Spleen (tissue), 11 donors: ENCODE results near the gene PODXL2. TPM values are rescaled to one million over a fixed set of nuclear protein-coding genes. Genes with fewer than 3 reads are reported as not detected.

Experiments
- DNase-seq: peaks from one replicate; pipeline ENCODE4 v3.0.0-alpha.2; 2020
- H3K27ac ChIP-seq, 8 donors: fragments of 200-600 bp; sonication (generic) in 7 of 8; 1 replicate in 4 of 8; 2 replicates in 4 of 8; pipeline versions ENCODE4 v1.5.0 to v1.8.0; 2016 to 2021; ENCODE audit warnings: inconsistent platforms in 4 of 8, mild to moderate bottlenecking in 4 of 8, moderate library complexity in 1 of 8
- H3K27me3 ChIP-seq, 7 donors: fragments of 200-600 bp; sonication (generic) in 6 of 7; replicated peaks in 1 of 7; 1 replicate in 4 of 7; 2 replicates in 3 of 7; pipeline versions ENCODE4 v1.5.0 to v1.8.0; 2016 to 2021; ENCODE audit warnings: inconsistent platforms in 3 of 7, mild to moderate bottlenecking in 1 of 7
- H3K36me3 ChIP-seq, 6 donors: fragments of 200-600 bp; sonication (generic) in 5 of 6; 1 replicate in 4 of 6; 2 replicates in 2 of 6; pipeline versions ENCODE4 v1.5.0 to v1.8.0; 2016 to 2021; ENCODE audit warnings: inconsistent platforms in 2 of 6
- H3K4me1 ChIP-seq, 6 donors: fragments of 200-600 bp; sonication (generic) in 5 of 6; 1 replicate in 3 of 6; 2 replicates in 3 of 6; pipeline versions ENCODE4 v1.5.0 to v1.8.0; 2016 to 2021; ENCODE audit warnings: inconsistent platforms in 3 of 6
- H3K4me3 ChIP-seq, 8 donors: fragments of 200-600 bp; sonication (generic) in 7 of 8; 1 replicate in 4 of 8; 2 replicates in 4 of 8; pipeline versions ENCODE4 v1.5.0 to v1.8.0; 2016 to 2021; ENCODE audit warnings: inconsistent platforms in 4 of 8, mild to moderate bottlenecking in 4 of 8, moderate library complexity in 2 of 8
- H3K9me3 ChIP-seq, 8 donors: fragments of 200-600 bp; sonication (generic) in 7 of 8; 1 replicate in 4 of 8; 2 replicates in 4 of 8; pipeline versions ENCODE4 v1.5.0 to v1.8.0; 2016 to 2021; ENCODE audit warnings: inconsistent platforms in 4 of 8
- POLR2A ChIP-seq, 3 donors: fragments of 450-650 bp; IDR thresholded peaks; one replicate each; pipeline ENCODE4 v1.5.1; 2017; ENCODE audit warnings: antibody characterized with exemption in 3 of 3, mild to moderate bottlenecking in 1 of 3
- POLR2AphosphoS5 ChIP-seq, 3 donors: sonication (generic); formaldehyde crosslinking; IDR thresholded peaks; one replicate each; pipeline ENCODE4 v1.5.1; 2017; ENCODE audit warnings: antibody characterized with exemption in 3 of 3
- WGBS, 5 donors: extraction: QIAGEN DNeasy Blood & Tissue Kit in 3 of 5; methylation state at CpG; one replicate each; pipeline versions ENCODE4 v1.1.5 to v1.1.7; 2013 to 2018; 5-methylcytosine and 5-hydroxymethylcytosine counted together
- intact Hi-C: fragments of 100-400 bp; cut with DNase I; formaldehyde crosslinking; loops from one replicate; pipeline ENCODE4 v1.15.0; 2023; ENCODE audit warnings: low total_unique reads
- polyA plus RNA-seq, 3 donors: library from polyadenylated mRNA; stranded (reverse); fragments of 200-250 nt; gene quantifications; one replicate each; pipeline ENCODE4 v1.2.1, GENCODE V29; 2013
- total RNA-seq, 7 donors: library from RNA; depleted of rRNA in 3 of 7; stranded (reverse); fragments of >200 nt in 3 of 7; fragmentation: NEBNext Ultra II Directional in 4 of 7; extraction: Animal tissue kit (Norgen Biotek cat#: 25700) in 4 of 7; gene quantifications; one replicate each; pipeline versions ENCODE4 v1.1.0 to v1.2.1, GENCODE V29; 2016 to 2021
- TF ChIP-seq, protein P1 (sequence below), 11 experiments: fragments of 200-600 bp in 7 of 11; fragments of 450-650 bp in 4 of 11; sonication (generic) in 4 of 11; IDR thresholded peaks in 8 of 11; conservative IDR thresholded peaks in 3 of 11; 1 replicate in 7 of 11; 2 replicates in 4 of 11; pipeline versions ENCODE4 v1.4.0 to v1.8.0; 2016 to 2021; ENCODE audit warnings: antibody characterized with exemption in 11 of 11, inconsistent platforms in 4 of 11, mild to moderate bottlenecking in 1 of 11
- donor health status: healthy with polysubstance abuse.
- donor health status: DM: no; HTN: no; CAD: no; lungs with moderate emphysema.
- donor health status: DM: no; HTN: no; CAD: no.
- donor health status: Bipolar disorder and iron deficiency.
- donor health status: healthy.
- donor health status: DM: no; HTN: no; CAD: no.
- donor health status: DM: yes; HTN: yes; CAD: no.

The PODXL2 gene
- total and polyA plus RNA-seq, 10 donors: 0.77 to 3.1 (median 2.4) TPM

DNA sequence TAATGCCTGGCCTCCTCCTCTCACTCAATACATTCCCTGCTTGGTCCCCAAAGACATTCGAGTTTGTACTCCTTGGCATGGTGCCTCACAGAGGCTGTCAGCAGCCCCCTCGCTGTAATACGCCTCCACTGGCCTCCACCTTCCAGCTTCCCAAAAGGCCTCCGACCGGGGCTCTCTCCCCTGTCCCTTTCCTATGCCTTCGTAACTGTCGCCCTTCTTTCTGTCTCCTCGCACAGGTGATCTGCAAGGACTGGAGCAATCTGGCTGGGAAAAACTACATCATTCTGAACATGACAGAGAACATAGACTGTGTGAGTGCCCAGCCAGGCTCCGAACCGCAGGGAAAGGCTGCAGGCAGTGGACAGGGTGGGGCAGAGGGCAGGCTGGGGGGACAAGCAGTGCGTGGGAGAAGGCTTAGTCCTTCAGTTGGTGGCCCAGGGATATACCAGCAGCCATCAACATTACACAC, 33.0 kb downstream of the PODXL2 start:
- WGBS, 5 donors: 90 to 93% (median 92%) methylated on average over 11 of the region's 11 CpGs
- Histone ChIP-seq H3K27ac (no peak overlapping the region), H3K27me3 (no peaks in the 10 kb centered on the region), H3K4me3 (no peak overlapping the region), H3K9me3 (no peaks in the 10 kb centered on the region), H3K4me1 (no peaks in the 10 kb centered on the region), H3K36me3 (no peaks in the 10 kb centered on the region)
- intact Hi-C loops: no loop called here
- no peak for DNase-seq
- TF ChIP-seq POLR2AphosphoS5 (IDR thresholded peaks at IDR 0.05): no peak
- TF ChIP-seq POLR2A (IDR thresholded peaks at IDR 0.05): no peak
- TF ChIP-seq, protein P1, sequence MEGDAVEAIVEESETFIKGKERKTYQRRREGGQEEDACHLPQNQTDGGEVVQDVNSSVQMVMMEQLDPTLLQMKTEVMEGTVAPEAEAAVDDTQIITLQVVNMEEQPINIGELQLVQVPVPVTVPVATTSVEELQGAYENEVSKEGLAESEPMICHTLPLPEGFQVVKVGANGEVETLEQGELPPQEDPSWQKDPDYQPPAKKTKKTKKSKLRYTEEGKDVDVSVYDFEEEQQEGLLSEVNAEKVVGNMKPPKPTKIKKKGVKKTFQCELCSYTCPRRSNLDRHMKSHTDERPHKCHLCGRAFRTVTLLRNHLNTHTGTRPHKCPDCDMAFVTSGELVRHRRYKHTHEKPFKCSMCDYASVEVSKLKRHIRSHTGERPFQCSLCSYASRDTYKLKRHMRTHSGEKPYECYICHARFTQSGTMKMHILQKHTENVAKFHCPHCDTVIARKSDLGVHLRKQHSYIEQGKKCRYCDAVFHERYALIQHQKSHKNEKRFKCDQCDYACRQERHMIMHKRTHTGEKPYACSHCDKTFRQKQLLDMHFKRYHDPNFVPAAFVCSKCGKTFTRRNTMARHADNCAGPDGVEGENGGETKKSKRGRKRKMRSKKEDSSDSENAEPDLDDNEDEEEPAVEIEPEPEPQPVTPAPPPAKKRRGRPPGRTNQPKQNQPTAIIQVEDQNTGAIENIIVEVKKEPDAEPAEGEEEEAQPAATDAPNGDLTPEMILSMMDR (IDR thresholded peaks at IDR 0.05 in 8 of 11, conservative IDR thresholded peaks at IDR 0.05 in 3 of 11): no peak

DNA sequence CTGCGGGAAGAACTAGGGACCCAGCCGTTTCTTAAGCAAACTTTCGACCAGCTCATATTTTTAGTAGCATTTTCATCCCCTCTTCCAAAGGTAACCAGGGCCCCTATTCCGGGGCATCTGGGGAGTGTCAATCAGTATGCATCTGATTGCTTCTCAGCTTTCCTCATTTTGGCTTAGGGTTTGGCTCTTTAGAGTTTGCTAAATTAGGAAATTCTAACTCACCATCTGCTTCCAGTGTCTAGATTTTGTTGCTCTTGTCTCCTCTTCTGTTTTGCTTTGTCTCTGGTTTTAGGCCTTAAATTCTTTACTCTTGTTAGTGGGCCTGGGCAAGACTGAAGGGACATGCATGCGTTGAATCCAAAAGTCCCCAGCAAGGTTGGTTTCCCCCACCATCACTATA, 34.2 kb downstream of the PODXL2 start:
- no peak for DNase-seq

DNA sequence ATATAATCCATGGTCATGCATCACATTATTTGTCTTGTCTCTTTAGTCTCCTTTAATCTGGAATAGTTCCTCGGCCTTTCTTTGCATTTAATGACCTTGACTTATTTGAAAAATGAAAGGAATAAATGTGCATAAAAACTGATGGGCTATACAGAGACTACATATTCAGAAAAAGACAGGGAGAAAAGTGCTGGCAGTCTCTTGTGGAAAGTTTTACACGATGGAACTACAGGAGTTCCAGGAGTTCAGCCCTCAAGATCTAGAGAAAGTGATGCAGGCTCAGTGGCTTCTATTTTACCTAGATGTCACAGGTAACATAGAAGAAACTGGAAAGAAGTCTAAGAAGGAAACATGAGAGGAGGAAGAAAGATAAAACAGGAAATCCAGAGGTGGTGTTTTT, 36.2 kb downstream of the PODXL2 start:
- Histone ChIP-seq H3K27ac (no peak overlapping the region), H3K4me3 (no peak overlapping the region), H3K36me3 (no peaks in the 10 kb centered on the region), H3K9me3 (no peaks in the 10 kb centered on the region), H3K27me3 (no peaks in the 10 kb centered on the region), H3K4me1 (no peaks in the 10 kb centered on the region)
- TF ChIP-seq, protein P1 (IDR thresholded peaks at IDR 0.05 in 8 of 11, conservative IDR thresholded peaks at IDR 0.05 in 3 of 11): no peak
- TF ChIP-seq POLR2A (IDR thresholded peaks at IDR 0.05) (no peak), POLR2AphosphoS5 (IDR thresholded peaks at IDR 0.05) (no peak)
- DNase-seq: no peak
- WGBS, 5 donors: 84 to 93% (median 88%) methylated on average over 2 of the region's 2 CpGs
- intact Hi-C loops: no loop called here

More for the DNA sequence above, 34.2 kb downstream of the PODXL2 start:
- no peaks in the 10 kb centered on the region for H3K36me3 ChIP-seq
- intact Hi-C loops: no loop called here
- H3K27ac ChIP-seq: no peak overlapping the region
- no peak overlapping the region for H3K4me3 ChIP-seq
- TF ChIP-seq, protein P1 (IDR thresholded peaks at IDR 0.05 in 8 of 11, conservative IDR thresholded peaks at IDR 0.05 in 3 of 11): no peak
- TF ChIP-seq POLR2A (IDR thresholded peaks at IDR 0.05): no peak
- TF ChIP-seq POLR2AphosphoS5 (IDR thresholded peaks at IDR 0.05): no peak
- no peaks in the 10 kb centered on the region for H3K9me3 ChIP-seq
- WGBS, 5 donors: 88 to 95% (median 91%) methylated on average over 5 of the region's 5 CpGs
- no peaks in the 10 kb centered on the region for H3K4me1 ChIP-seq
- no peaks in the 10 kb centered on the region for H3K27me3 ChIP-seq

DNA sequence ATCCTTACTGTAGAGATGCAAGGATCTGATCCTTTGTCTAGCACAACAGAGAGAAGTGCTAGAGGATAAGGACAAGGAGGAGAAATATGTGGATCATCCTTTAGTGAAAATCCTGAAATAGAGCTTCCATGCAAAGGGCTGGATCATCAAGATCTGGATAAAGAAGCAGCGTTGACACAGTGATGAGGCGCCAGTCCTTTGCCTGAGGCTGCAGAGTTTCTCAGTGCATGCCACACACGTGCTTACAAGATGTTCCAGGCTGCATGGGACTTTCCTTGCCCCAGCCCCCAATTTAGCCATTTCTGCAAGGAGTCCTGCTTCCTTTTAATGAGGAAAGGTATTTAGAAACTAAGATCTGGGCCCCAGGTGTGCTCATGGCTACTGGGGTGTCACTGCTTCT, 36.6 kb downstream of the PODXL2 start:
- no peaks in the 10 kb centered on the region for H3K9me3 ChIP-seq
- H3K4me3 ChIP-seq: no peak overlapping the region
- WGBS, 5 donors: 82 to 98% (median 95%) methylated on average over 3 of the region's 3 CpGs
- TF ChIP-seq, protein P1 (IDR thresholded peaks at IDR 0.05 in 8 of 11, conservative IDR thresholded peaks at IDR 0.05 in 3 of 11): no peak
- no peak for TF ChIP-seq POLR2A (IDR thresholded peaks at IDR 0.05)
- no peak for TF ChIP-seq POLR2AphosphoS5 (IDR thresholded peaks at IDR 0.05)
- intact Hi-C loops: no loop called here
- H3K27ac ChIP-seq: no peak overlapping the region
- no peaks in the 10 kb centered on the region for H3K27me3 ChIP-seq
- H3K4me1 ChIP-seq: no peaks in the 10 kb centered on the region
- DNase-seq: no peak
- H3K36me3 ChIP-seq: no peaks in the 10 kb centered on the region
